ENCODE results near the gene PHAF1. TPM values are rescaled to one million over a fixed set of nuclear protein-coding genes. Genes with fewer than 3 reads are reported as not detected.

PHAF1 gene
- total and polyA plus RNA-seq, 2 of the 13 experiments (the other 11 are each of a cell fraction or from before 2014, with no cell fraction given): 48.3 to 174 TPM

- no peak for TF ChIP-seq GZF1 (CRISPR knock-in tag; IDR thresholded peaks at IDR 0.05)
- TF ChIP-seq ZNF205 (CRISPR knock-in tag; IDR thresholded peaks at IDR 0.05): peak; percentile 35; the same call in 1 of the 2 replicates
- TF ChIP-seq, protein P1, sequence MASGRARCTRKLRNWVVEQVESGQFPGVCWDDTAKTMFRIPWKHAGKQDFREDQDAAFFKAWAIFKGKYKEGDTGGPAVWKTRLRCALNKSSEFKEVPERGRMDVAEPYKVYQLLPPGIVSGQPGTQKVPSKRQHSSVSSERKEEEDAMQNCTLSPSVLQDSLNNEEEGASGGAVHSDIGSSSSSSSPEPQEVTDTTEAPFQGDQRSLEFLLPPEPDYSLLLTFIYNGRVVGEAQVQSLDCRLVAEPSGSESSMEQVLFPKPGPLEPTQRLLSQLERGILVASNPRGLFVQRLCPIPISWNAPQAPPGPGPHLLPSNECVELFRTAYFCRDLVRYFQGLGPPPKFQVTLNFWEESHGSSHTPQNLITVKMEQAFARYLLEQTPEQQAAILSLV (CRISPR knock-in tag; IDR thresholded peaks at IDR 0.05; ENCODE audit: borderline replicate concordance): no peak; the same call in 1 of the 2 replicates
- no peak for TF ChIP-seq SRSF9 (IDR thresholded peaks at IDR 0.05; ENCODE audit: borderline replicate concordance, insufficient read depth, low read depth, low read length, poor library complexity, severe bottlenecking)
- TF ChIP-seq THAP11 (CRISPR knock-in tag; IDR thresholded peaks at IDR 0.05): no peak
- peak; percentile 61; the same call in 1 of the 2 replicates for TF ChIP-seq ZNF607 (CRISPR knock-in tag; IDR thresholded peaks at IDR 0.05; ENCODE audit: borderline replicate concordance)
- TF ChIP-seq, protein P2, sequence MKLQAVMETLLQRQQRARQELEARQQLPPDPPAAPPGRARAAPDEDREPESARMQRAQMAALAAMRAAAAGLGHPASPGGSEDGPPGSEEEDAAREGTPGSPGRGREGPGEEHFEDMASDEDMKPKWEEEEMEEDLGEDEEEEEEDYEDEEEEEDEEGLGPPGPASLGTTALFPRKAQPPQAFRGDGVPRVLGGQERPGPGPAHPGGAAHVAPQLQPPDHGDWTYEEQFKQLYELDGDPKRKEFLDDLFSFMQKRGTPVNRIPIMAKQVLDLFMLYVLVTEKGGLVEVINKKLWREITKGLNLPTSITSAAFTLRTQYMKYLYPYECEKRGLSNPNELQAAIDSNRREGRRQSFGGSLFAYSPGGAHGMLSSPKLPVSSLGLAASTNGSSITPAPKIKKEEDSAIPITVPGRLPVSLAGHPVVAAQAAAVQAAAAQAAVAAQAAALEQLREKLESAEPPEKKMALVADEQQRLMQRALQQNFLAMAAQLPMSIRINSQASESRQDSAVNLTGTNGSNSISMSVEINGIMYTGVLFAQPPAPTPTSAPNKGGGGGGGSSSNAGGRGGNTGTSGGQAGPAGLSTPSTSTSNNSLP (IDR thresholded peaks at IDR 0.05; ENCODE audit: low read depth, low read length): no peak
- TF ChIP-seq ZBTB42 (CRISPR knock-in tag; IDR thresholded peaks at IDR 0.05): no peak
- TF ChIP-seq, protein P3, sequence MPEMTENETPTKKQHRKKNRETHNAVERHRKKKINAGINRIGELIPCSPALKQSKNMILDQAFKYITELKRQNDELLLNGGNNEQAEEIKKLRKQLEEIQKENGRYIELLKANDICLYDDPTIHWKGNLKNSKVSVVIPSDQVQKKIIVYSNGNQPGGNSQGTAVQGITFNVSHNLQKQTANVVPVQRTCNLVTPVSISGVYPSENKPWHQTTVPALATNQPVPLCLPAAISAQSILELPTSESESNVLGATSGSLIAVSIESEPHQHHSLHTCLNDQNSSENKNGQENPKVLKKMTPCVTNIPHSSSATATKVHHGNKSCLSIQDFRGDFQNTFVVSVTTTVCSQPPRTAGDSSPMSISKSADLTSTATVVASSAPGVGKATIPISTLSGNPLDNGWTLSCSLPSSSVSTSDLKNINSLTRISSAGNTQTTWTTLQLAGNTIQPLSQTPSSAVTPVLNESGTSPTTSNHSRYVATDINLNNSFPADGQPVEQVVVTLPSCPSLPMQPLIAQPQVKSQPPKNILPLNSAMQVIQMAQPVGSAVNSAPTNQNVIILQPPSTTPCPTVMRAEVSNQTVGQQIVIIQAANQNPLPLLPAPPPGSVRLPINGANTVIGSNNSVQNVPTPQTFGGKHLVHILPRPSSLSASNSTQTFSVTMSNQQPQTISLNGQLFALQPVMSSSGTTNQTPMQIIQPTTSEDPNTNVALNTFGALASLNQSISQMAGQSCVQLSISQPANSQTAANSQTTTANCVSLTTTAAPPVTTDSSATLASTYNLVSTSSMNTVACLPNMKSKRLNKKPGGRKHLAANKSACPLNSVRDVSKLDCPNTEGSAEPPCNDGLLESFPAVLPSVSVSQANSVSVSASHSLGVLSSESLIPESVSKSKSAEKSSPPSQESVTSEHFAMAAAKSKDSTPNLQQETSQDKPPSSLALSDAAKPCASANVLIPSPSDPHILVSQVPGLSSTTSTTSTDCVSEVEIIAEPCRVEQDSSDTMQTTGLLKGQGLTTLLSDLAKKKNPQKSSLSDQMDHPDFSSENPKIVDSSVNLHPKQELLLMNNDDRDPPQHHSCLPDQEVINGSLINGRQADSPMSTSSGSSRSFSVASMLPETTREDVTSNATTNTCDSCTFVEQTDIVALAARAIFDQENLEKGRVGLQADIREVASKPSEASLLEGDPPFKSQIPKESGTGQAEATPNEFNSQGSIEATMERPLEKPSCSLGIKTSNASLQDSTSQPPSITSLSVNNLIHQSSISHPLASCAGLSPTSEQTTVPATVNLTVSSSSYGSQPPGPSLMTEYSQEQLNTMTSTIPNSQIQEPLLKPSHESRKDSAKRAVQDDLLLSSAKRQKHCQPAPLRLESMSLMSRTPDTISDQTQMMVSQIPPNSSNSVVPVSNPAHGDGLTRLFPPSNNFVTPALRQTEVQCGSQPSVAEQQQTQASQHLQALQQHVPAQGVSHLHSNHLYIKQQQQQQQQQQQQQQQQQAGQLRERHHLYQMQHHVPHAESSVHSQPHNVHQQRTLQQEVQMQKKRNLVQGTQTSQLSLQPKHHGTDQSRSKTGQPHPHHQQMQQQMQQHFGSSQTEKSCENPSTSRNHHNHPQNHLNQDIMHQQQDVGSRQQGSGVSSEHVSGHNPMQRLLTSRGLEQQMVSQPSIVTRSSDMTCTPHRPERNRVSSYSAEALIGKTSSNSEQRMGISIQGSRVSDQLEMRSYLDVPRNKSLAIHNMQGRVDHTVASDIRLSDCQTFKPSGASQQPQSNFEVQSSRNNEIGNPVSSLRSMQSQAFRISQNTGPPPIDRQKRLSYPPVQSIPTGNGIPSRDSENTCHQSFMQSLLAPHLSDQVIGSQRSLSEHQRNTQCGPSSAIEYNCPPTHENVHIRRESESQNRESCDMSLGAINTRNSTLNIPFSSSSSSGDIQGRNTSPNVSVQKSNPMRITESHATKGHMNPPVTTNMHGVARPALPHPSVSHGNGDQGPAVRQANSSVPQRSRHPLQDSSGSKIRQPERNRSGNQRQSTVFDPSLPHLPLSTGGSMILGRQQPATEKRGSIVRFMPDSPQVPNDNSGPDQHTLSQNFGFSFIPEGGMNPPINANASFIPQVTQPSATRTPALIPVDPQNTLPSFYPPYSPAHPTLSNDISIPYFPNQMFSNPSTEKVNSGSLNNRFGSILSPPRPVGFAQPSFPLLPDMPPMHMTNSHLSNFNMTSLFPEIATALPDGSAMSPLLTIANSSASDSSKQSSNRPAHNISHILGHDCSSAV (CRISPR knock-in tag; IDR thresholded peaks at IDR 0.05; ENCODE audit: borderline replicate concordance): no peak
- peak; percentile 14 for TF ChIP-seq RARA (CRISPR knock-in tag; IDR thresholded peaks at IDR 0.05)
- TF ChIP-seq ZNF841 (CRISPR knock-in tag; IDR thresholded peaks at IDR 0.05; ENCODE audit: borderline replicate concordance): no peak
- 0 out of 2 replicates have a peak, but pooled peaks have one; percentile 41 for TF ChIP-seq MEF2D (CRISPR knock-in tag; IDR thresholded peaks at IDR 0.05)
- TF ChIP-seq BRF2 (CRISPR knock-in tag; IDR thresholded peaks at IDR 0.05): no peak
- TF ChIP-seq PITX1 (CRISPR knock-in tag; IDR thresholded peaks at IDR 0.05): peak; percentile 70; the same call in 1 of the 2 replicates
- no peak for TF ChIP-seq ZSCAN30 (CRISPR knock-in tag; IDR thresholded peaks at IDR 0.05)
Measured at GRCh38 chr16:67170949-67171649, 61.4 kb downstream of the PHAF1 start (continued).

Data from HepG2 (cell line).